Measurements from ENCODE around the gene HEXB.
A peak's percentile ranks its signal among the peaks of the same experiment; 100 is the strongest.
"Not testable (repeated sequence)": the region's sequence is repeated elsewhere in the genome, so short reads cannot be mapped to it uniquely, and the experiment has no call there.

The HEXB gene

DNA sequence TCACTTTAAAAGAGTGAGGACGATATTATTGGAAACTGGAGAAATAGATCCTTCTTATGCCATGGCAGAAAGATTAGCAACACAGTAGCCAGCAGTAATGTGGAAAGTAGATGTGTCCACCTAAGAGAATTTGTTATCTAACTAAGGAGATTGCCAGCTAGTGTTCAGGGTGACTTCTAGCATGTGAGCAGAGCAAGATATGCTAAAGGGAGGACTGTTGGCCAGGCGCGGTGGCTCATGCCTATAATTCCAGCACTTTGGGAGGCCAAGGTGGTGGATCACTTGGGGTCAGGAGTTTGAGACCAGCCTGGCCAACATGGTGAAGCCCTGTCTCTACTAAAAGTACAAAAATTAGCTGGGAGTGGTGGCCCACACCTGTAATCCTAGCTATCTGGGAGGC lies 5.7 kb upstream of the HEXB start:
- H3K9ac ChIP-seq (ENCODE audit: low read depth, low read length); H3K4me3 ChIP-seq (ENCODE audit: low read length); H3K9me3 ChIP-seq (ENCODE audit: insufficient read depth, low read depth, low read length): not testable (repeated sequence)

DNA sequence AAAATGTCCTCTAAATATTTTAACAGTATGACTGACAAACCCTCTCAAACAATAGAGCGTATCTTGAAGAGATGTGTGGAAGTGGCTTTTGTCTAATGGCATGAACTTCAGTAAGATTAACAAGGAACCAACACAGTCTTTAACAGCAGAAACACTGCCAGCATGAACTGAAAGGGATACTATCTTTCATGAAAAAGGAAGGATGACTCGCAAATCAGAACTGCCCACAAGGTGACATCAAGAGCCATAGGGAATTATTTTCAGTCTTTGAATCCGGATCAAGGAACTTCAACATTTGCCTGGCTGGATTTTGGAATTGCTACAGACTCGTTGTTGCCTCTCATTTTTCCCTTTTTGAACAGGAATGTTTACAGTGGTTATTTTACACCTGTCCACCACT lies 5.1 kb upstream of the HEXB start:
- no peak overlapping the region for H3K27ac ChIP-seq (ENCODE audit: low read length)
- H3K9me3 ChIP-seq (ENCODE audit: insufficient read depth, low read depth, low read length): no peaks in the 10 kb centered on the region
- no peaks in the 10 kb centered on the region for H3K36me3 ChIP-seq (ENCODE audit: insufficient read depth, low read depth, low read length)
- no peaks in the 10 kb centered on the region; the same call in 1 of the 2 replicates for H3K4me1 ChIP-seq (ENCODE audit: insufficient read depth, low read length)
- no peaks in the 10 kb centered on the region for H3K27me3 ChIP-seq (ENCODE audit: insufficient read depth, low read length)
- no peak overlapping the region for H3K4me3 ChIP-seq (ENCODE audit: low read length)
- no peak overlapping the region for H3K9ac ChIP-seq (ENCODE audit: low read depth, low read length)

More for the DNA sequence above, 5.7 kb upstream of the HEXB start:
- H3K4me1 ChIP-seq (ENCODE audit: insufficient read depth, low read length); H3K27me3 ChIP-seq (ENCODE audit: insufficient read depth, low read length); H3K36me3 ChIP-seq (ENCODE audit: insufficient read depth, low read depth, low read length); H3K27ac ChIP-seq (ENCODE audit: low read length): not testable (repeated sequence)

- peak overlapping the region; percentile 83; the same call in 1 of the 2 replicates for H3K9ac ChIP-seq (ENCODE audit: low read depth, low read length)
- H3K9me3 ChIP-seq (ENCODE audit: insufficient read depth, low read depth, low read length): no peaks in the 10 kb centered on the region
Observed at GRCh38 chr5:74685979-74686631, 1.1 kb downstream of the HEXB start.

GRCh38 chr5:74686962-74687751 lies 2.1 kb downstream of the HEXB start:
- Histone ChIP-seq H3K27ac (ENCODE audit: low read length) (no peak overlapping the region), H3K9ac (ENCODE audit: low read depth, low read length) (no peak overlapping the region), H3K27me3 (ENCODE audit: insufficient read depth, low read length) (0 out of 2 replicates have a peak, but pooled peaks cover 10% of the 10 kb centered on the region), H3K4me1 (ENCODE audit: insufficient read depth, low read length) (peaks cover 9% of the 10 kb centered on the region; the same call in 1 of the 2 replicates), H3K4me3 (ENCODE audit: low read length) (no peak overlapping the region), H3K9me3 (ENCODE audit: insufficient read depth, low read depth, low read length) (no peaks in the 10 kb centered on the region), H3K36me3 (ENCODE audit: insufficient read depth, low read depth, low read length) (peaks cover 23% of the 10 kb centered on the region)

More at GRCh38 chr5:74685979-74686631, 1.1 kb downstream of the HEXB start:
- peaks cover 17% of the 10 kb centered on the region; the same call in 1 of the 2 replicates for H3K36me3 ChIP-seq (ENCODE audit: insufficient read depth, low read depth, low read length)
- H3K4me1 ChIP-seq (ENCODE audit: insufficient read depth, low read length): peaks cover 9% of the 10 kb centered on the region; the same call in 1 of the 2 replicates
- H3K27ac ChIP-seq (ENCODE audit: low read length): no peak overlapping the region
- peak overlapping the region; percentile 77 for H3K4me3 ChIP-seq (ENCODE audit: low read length)
- H3K27me3 ChIP-seq (ENCODE audit: insufficient read depth, low read length): 0 out of 2 replicates have a peak, but pooled peaks cover 10% of the 10 kb centered on the region

DNA sequence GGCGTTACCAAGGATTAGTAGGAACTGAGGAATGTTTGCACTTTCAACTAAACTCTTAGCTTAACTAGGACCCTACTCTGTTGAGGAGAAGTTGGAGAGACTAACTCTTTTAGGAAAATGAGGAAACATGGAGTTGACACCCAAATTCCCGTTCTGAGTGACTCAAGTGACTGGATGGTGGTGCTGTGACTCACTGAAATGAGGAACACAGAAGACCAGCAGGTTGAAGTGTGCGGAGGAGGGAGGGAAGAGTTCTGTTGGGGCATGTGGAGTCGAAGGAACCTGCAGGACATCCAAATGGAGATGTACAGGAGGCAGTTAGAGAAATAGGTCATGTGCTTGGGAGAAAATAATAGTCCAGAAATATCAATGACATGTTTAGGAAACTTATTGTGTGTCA lies 8.2 kb downstream of the HEXB start:
- Histone ChIP-seq H3K4me1 (ENCODE audit: insufficient read depth, low read length) (no peaks in the 10 kb centered on the region), H3K9ac (ENCODE audit: low read depth, low read length) (no peak overlapping the region), H3K27me3 (ENCODE audit: insufficient read depth, low read length) (no peaks in the 10 kb centered on the region), H3K4me3 (ENCODE audit: low read length) (no peak overlapping the region), H3K9me3 (ENCODE audit: insufficient read depth, low read depth, low read length) (no peaks in the 10 kb centered on the region), H3K27ac (ENCODE audit: low read length) (no peak overlapping the region), H3K36me3 (ENCODE audit: insufficient read depth, low read depth, low read length) (peaks cover 46% of the 10 kb centered on the region)

DNA sequence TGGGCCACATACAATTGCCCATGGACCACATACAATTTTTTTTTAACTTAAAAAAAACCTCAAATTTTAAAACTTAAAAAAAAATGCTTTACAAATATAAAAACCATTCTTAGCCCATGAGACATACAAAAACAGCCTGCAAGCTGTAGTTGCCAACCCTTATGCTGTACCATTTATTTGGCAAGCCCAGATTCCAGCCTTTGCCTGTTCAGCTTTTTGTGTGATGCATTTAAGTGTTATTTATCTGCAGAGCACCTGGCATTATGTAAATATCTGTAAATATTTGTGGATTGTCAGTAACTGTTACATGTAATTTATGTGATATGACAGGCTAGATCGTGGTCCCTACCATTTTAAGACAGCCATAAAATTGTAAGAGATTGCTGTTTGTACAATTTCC lies 32.6 kb downstream of the HEXB start:
- H3K36me3 ChIP-seq (ENCODE audit: insufficient read depth, low read depth, low read length): peaks cover 58% of the 10 kb centered on the region
- no peak overlapping the region for H3K9ac ChIP-seq (ENCODE audit: low read depth, low read length)
- no peak overlapping the region for H3K27ac ChIP-seq (ENCODE audit: low read length)
- no peaks in the 10 kb centered on the region for H3K27me3 ChIP-seq (ENCODE audit: insufficient read depth, low read length)
- H3K4me1 ChIP-seq (ENCODE audit: insufficient read depth, low read length): no peaks in the 10 kb centered on the region
- H3K4me3 ChIP-seq (ENCODE audit: low read length): no peak overlapping the region
- no peaks in the 10 kb centered on the region for H3K9me3 ChIP-seq (ENCODE audit: insufficient read depth, low read depth, low read length)

DNA sequence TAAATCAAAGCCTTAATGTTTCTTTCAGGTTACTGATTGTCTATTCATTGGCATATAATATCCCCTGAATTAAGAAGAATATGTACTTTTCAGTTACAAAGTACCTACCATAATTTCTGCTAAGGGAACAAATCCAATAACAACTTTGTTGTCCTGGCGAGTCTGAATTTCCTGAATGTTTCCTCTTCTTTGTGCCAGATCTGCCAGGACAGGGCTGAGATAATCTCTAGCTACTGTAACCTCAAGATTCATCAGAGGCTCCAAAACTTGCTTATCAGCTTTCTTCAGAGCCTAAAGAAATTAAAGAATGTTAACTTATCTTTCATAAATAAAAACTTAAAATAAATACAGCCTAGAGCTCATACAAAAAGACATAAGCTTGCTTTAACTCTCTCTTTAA lies 37.2 kb downstream of the HEXB start:
- no peaks in the 10 kb centered on the region for H3K9me3 ChIP-seq (ENCODE audit: insufficient read depth, low read depth, low read length)
- H3K4me3 ChIP-seq (ENCODE audit: low read length): no peak overlapping the region
- no peak overlapping the region for H3K27ac ChIP-seq (ENCODE audit: low read length)
- H3K4me1 ChIP-seq (ENCODE audit: insufficient read depth, low read length): no peaks in the 10 kb centered on the region
- H3K27me3 ChIP-seq (ENCODE audit: insufficient read depth, low read length): no peaks in the 10 kb centered on the region
- peaks cover 89% of the 10 kb centered on the region for H3K36me3 ChIP-seq (ENCODE audit: insufficient read depth, low read depth, low read length)
- H3K9ac ChIP-seq (ENCODE audit: low read depth, low read length): no peak overlapping the region

DNA sequence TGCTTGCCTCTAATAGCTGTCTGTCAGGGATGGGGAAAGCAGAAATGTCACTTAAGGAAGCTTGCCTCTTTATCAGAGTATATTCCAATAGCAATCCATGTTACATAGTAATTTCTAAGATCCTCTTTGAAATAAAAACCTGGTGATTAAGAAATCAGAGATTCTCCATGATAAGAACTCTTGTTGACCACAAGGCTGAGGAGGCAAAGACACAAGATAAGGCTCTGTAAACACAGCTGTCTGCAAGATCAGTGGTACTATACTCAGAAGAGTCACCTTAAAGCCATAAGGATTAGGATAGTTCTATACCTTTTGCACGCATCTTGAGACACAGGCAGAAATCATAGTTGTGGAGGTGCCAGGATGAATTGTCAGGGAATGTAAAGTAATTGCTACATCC lies 40.3 kb downstream of the HEXB start:
- Histone ChIP-seq H3K4me1 (ENCODE audit: insufficient read depth, low read length) (no peaks in the 10 kb centered on the region), H3K27me3 (ENCODE audit: insufficient read depth, low read length) (no peaks in the 10 kb centered on the region), H3K36me3 (ENCODE audit: insufficient read depth, low read depth, low read length) (peaks cover 85% of the 10 kb centered on the region), H3K9me3 (ENCODE audit: insufficient read depth, low read depth, low read length) (no peaks in the 10 kb centered on the region), H3K4me3 (ENCODE audit: low read length) (no peak overlapping the region), H3K27ac (ENCODE audit: low read length) (no peak overlapping the region), H3K9ac (ENCODE audit: low read depth, low read length) (no peak overlapping the region)

DNA sequence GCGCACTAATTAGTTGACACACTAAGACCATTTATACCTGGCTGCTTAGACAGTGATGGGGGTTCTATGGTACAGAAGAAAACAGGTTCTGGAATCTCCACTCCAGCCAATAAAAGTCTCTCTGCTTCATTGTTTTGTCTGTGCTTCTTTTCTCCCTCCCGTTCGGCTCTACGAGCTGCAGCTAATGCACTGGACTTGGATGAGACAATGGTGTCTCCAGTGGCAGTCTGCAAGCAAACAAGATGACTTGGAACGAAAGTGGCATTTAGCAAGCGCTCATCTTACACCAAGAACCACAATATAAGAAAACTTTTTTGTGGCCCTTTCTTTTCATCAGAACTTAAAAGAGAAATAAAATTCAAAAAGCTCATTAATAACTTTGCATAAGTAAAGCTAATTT lies 51.7 kb downstream of the HEXB start:
- Histone ChIP-seq H3K9ac (ENCODE audit: low read depth, low read length) (no peak overlapping the region), H3K4me1 (ENCODE audit: insufficient read depth, low read length) (no peaks in the 10 kb centered on the region), H3K4me3 (ENCODE audit: low read length) (no peak overlapping the region), H3K27ac (ENCODE audit: low read length) (no peak overlapping the region), H3K36me3 (ENCODE audit: insufficient read depth, low read depth, low read length) (peaks cover 84% of the 10 kb centered on the region), H3K27me3 (ENCODE audit: insufficient read depth, low read length) (no peaks in the 10 kb centered on the region), H3K9me3 (ENCODE audit: insufficient read depth, low read depth, low read length) (no peaks in the 10 kb centered on the region)

DNA sequence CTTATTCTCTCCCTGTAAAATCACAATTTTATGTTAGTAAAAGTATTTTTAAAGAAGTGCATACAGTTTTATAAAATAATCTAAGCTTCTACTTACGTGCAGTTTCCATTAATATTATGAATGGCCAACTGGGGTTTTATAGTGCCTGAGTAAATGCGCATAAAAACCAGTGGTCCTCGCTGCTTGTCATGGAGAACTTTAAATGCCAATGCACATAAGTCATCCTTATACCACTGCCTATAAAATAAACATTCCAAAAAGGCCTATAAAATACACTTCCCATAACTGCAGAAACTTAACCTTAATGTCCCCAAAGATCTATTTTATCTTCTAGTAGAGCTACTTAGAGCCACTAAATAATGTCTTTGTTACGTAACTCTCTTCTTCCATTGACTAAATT lies 53.4 kb downstream of the HEXB start:
- Histone ChIP-seq H3K9ac (ENCODE audit: low read depth, low read length) (no peak overlapping the region), H3K4me1 (ENCODE audit: insufficient read depth, low read length) (no peaks in the 10 kb centered on the region), H3K9me3 (ENCODE audit: insufficient read depth, low read depth, low read length) (no peaks in the 10 kb centered on the region), H3K36me3 (ENCODE audit: insufficient read depth, low read depth, low read length) (peaks cover 76% of the 10 kb centered on the region), H3K27me3 (ENCODE audit: insufficient read depth, low read length) (no peaks in the 10 kb centered on the region), H3K4me3 (ENCODE audit: low read length) (no peak overlapping the region), H3K27ac (ENCODE audit: low read length) (no peak overlapping the region)

DNA sequence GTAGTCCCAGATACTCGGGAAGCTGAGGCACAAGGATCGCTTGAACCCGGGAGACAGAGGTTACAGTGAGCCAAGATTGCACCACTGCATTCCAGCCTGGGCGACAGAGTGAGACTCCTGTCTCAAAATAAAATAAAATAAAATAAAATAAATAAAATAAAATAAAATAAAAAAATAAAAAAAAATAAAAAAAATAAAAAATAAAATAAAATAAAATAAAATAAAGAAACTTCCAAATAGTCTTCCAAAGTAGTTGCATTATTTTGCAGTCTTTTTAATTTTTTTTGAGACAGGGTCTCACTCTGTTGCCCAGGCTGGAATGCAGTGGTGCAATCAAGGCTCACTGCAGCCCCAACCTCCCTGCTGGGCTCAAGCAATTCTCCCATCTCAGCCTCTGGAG lies 63.7 kb downstream of the HEXB start:
- H3K27ac ChIP-seq (ENCODE audit: low read length); H3K4me1 ChIP-seq (ENCODE audit: insufficient read depth, low read length); H3K4me3 ChIP-seq (ENCODE audit: low read length); H3K9ac ChIP-seq (ENCODE audit: low read depth, low read length); H3K9me3 ChIP-seq (ENCODE audit: insufficient read depth, low read depth, low read length); H3K27me3 ChIP-seq (ENCODE audit: insufficient read depth, low read length): not testable (repeated sequence)
- H3K36me3 ChIP-seq (ENCODE audit: insufficient read depth, low read depth, low read length): peaks cover 73% of the 10 kb centered on the region

- no peaks in the 10 kb centered on the region for H3K27me3 ChIP-seq (ENCODE audit: insufficient read depth, low read length)
- H3K9ac ChIP-seq (ENCODE audit: low read depth, low read length): no peak overlapping the region
- H3K36me3 ChIP-seq (ENCODE audit: insufficient read depth, low read depth, low read length): peaks cover 74% of the 10 kb centered on the region
- no peak overlapping the region for H3K27ac ChIP-seq (ENCODE audit: low read length)
- no peaks in the 10 kb centered on the region for H3K9me3 ChIP-seq (ENCODE audit: insufficient read depth, low read depth, low read length)
- H3K4me1 ChIP-seq (ENCODE audit: insufficient read depth, low read length): no peaks in the 10 kb centered on the region
- H3K4me3 ChIP-seq (ENCODE audit: low read length): no peak overlapping the region
Observed at GRCh38 chr5:74761241-74761640, 76.2 kb downstream of the HEXB start.
